Purkinje cell (primary cell): ENCODE measurements around the gene RAMP2. TPM values are rescaled to one million over a fixed set of nuclear protein-coding genes. Genes with fewer than 3 reads are reported as not detected.

ENCODE experiments used
- polyA plus RNA-seq: library from polyadenylated mRNA; unstranded; fragments of >200 nt; fragmentation: Nextera tagmentation; gene quantifications from 2 replicates; pipeline ENCODE4 v1.2.1, GENCODE V29; 2014

Gene RAMP2, protein sequence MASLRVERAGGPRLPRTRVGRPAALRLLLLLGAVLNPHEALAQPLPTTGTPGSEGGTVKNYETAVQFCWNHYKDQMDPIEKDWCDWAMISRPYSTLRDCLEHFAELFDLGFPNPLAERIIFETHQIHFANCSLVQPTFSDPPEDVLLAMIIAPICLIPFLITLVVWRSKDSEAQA
- 0.64 TPM in 1 of 2 replicates, not detected in the other for polyA plus RNA-seq

DNA sequence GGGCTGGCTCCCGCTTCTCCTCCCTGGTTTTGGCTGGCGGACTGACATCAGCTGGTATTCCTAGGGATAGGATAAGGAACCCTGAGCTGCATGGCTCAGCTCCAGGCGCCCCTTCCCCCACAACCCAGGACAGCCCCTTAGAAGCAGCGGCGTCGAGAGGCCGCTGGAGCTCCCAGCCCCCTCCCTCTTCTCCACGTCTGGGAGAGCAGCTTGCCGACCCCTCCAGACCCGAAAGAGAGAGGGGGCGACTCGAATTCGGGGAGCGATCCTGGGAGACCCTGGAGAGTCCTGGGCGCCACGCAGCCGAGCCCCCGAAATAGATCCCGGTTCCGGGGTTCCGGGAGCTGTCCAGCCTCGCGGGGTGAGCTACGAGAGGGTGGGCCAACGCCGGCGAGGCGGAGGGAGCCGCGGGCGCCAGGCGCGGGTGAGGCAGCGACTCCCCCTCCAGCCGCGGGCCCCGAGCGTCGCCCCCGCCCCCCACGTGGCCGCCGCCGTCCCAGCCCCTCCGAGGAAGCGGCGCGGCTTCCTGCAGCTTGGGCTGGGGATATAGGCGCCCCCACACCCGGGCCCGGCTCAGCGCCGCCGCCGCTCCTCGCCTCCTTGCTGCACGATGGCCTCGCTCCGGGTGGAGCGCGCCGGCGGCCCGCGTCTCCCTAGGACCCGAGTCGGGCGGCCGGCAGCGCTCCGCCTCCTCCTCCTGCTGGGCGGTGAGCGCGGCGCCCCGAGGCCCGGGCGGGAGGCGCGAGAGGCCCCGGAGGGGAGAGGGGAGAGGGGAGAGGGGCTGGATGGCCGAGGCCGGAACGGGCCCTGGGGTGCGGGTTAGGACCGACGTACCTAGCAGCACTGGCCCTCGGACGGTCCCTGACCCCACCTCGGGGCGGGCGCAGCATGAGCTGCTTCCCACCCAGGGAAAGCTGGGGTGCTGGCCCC is at the start of gene RAMP2:
Gene RAMP2, plus strand, starts transcription at position 576 of the 930 bp plus-strand sequence. Its CDS starts 35 bp downstream, at position 611.

DNA sequence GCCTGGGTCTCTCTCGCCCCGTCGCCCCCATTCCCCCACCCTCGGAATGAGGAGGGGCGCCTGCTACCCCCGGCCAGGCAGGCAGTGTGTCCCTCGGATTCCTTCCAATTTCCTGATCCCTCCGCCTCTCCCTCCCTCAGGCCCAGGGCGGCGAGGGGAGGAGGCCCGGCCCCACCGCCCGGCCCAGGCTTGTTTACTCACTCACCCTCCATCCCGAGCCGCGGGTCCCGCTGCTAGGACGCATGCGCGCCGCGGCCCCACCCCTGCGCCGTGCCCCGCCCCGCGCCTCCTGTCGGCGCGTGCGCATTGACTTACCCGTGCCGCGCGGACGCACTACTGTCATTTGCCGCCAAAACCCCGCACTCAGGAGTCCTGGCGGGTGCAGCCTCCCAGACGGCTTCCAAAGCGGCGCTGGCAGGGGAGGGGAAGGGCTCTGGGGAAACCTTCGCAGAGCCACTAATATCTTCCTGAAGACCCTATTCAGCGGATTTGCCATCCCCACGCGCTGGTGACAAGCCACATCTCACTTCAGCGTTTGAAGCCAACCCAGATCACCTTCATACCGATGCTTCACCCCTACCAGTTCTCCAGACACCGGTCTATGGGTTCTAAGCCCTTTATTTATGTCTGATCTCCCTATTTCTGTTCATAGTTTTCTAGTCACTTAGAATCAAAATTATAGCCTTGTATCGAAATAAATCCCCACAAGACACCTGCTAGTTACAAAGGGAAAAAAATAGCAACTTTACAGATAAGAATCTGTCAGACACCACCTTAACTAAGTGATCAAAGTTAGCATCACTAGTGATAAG is 16.0 kb upstream of the RAMP2 start, which contains the start of gene EZH1:
Gene EZH1, minus strand, starts transcription at position 235 of the 812 bp plus-strand sequence. CDS start 16,099 bp downstream, outside the sequence.

DNA sequence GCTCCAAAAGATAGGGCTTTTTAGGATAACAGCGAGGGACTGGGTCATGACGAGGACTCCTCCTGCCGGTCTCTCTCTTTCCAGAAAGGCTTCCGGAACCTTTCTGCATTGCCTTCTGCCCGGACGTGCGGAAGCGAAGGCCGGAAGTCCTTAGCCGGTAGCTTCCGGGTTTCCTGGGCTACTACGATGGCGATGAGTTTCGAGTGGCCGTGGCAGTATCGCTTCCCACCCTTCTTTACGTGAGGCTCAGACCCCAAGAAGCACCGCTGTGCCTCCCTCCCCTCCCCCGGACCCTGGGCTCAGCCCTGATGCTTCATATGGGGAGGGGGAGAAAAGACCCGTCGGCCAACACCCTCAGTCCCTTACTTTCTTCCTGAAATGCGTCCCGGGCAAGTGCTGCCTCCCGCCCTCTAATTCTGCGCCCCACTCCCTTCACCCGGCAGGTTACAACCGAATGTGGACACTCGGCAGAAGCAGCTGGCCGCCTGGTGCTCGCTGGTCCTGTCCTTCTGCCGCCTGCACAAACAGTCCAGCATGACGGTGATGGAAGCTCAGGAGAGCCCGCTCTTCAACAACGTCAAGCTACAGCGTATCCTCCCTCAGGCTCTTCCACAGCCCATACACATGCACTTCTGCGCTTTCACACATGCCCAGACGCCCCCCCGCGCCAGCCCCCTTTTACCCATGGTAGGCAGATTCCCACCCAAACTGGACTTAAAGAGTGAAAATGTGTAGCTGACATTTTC is 12.4 kb downstream of the RAMP2 start, which contains the start of gene VPS25:
Gene VPS25, plus strand, starts transcription at position 160 of the 746 bp plus-strand sequence. Its CDS starts 27 bp downstream, at position 187.

DNA sequence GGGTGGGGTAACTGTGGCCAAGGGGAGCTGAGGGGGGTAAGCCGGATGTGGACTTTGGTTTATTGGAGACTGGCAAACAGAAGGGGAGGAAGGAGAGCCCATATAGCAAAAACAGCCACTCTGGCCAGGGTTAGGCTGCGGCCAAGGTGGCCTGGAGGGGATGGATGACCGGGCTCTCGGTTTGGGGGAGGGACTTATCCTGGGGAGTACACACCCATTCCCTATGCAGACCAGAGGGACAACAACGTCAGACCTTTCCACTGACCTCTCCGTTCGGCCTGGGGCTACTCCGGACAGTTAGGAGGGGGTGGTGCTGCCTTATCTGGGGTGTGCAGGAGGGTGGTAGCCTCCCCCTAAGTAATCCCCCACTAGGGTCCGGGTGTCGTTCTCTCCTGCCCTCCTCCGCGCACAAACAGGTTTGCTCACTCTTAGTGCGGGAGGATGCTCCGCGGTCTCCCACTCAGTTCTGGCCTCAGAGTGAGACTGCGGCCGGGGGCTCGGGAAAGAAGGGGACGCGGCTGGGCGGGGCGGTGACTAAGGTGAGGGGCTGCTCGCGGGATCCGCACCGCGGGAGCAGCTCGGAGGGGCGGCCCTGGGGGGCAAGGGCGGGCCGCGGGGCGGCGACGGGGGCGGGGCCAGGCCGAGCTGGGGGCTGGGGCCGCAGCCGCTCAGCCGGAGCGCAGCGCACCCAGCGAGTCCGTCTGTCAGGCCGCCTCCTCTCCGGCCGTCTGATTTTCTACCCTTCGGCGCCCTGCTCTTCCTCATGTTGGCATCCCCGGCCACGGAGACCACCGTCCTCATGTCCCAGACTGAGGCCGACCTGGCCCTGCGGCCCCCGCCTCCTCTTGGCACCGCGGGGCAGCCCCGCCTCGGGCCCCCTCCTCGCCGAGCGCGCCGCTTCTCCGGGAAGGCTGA is 19.2 kb downstream of the RAMP2 start, which contains the start of gene WNK4:
Gene WNK4, plus strand, starts transcription at position 675 of the 915 bp plus-strand sequence. Its CDS starts 89 bp downstream, at position 764.

DNA sequence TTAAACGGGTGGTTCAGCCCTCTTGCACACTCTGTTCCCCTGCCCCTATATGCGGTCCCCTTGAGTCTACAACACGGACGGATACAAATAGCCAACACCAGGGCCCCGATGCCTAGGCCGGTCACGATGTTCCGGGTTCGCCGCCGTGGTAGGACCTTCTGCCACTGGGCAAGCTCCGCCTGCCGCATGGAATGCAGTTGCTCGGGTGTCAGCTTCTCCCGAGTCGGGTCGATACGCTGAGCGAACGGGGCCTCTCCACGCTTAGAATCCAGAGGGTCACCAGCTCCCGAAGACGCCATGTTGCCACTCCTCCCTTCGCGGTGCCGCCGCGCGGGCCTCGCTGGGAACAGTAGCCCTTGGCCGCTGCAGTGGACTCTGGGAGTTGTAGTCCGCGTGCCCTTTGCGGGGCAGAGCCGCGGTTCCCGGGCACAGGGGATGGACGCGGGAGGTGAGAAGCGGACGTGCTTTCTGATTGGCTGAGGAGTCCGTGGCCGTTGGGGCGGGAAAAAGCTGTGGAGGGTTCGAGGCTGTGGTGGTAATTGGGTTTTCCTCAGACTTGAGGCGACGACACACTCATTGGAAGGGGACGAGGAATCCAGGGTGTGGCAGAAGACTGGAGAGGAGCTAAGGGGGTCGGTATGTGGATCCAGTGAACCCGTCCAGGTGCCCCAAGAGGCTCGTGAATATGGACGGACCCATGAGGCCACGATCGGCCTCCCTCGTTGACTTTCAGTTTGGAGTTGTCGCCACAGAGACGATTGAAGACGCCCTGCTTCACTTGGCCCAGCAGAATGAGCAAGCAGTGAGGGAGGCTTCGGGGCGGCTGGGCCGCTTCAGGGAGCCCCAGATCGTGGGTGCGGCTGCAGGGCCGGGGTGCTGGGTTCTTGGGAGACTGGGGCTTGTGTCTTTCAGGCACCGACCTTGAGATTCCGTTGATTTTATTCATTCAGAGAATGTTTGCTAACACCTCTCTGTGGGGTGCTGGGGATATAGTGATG is 37.7 kb downstream of the RAMP2 start, which contains the start of the genes CNTD1 and COA3:
Gene CNTD1, plus strand, starts transcription at position 479 of the 998 bp plus-strand sequence. Its CDS starts 207 bp downstream, at position 686.
Gene COA3, minus strand, starts transcription at position 322 of the 998 bp plus-strand sequence. Its CDS starts 23 bp downstream, at position 299.

Other genes starting within 250 kb of the RAMP2 start
- 0.69 TPM in 1 of 2 replicates, not detected in the other for gene NAGLU, start 225.0 kb upstream of the RAMP2 start, polyA plus RNA-seq
- gene HSD17B1, start 208.3 kb upstream of the RAMP2 start, polyA plus RNA-seq, result 0.32 and 0.83 TPM in 2 replicates
- gene COASY, start 199.1 kb upstream of the RAMP2 start, polyA plus RNA-seq, result 11.2 and 11.7 TPM in 2 replicates
- gene MLX, start 194.1 kb upstream of the RAMP2 start, polyA plus RNA-seq, result 28.0 and 29.9 TPM in 2 replicates
- gene PSMC3IP, start 183.5 kb upstream of the RAMP2 start, polyA plus RNA-seq, result 6.4 TPM in 1 of 2 replicates, not detected in the other
- gene RETREG3, start 151.9 kb upstream of the RAMP2 start, polyA plus RNA-seq, result 3.6 and 4.2 TPM in 2 replicates
- gene TUBG1, start 151.5 kb upstream of the RAMP2 start, polyA plus RNA-seq, result 24.6 and 29.5 TPM in 2 replicates
- 15.4 and 23.9 TPM in 2 replicates for gene TUBG2, start 101.9 kb upstream of the RAMP2 start, polyA plus RNA-seq
- gene PLEKHH3, start 84.2 kb upstream of the RAMP2 start, polyA plus RNA-seq, result 0.40 TPM in 1 of 2 replicates, not detected in the other
- 0.48 TPM in 1 of 2 replicates, not detected in the other for gene CCR10, start 79.4 kb upstream of the RAMP2 start, polyA plus RNA-seq
- 6.8 and 11.4 TPM in 2 replicates for gene CNTNAP1, start 78.7 kb upstream of the RAMP2 start, polyA plus RNA-seq
- 49.6 and 72.0 TPM in 2 replicates for gene EZH1, start 16.2 kb upstream of the RAMP2 start, polyA plus RNA-seq
- gene VPS25, start 12.2 kb downstream of the RAMP2 start, polyA plus RNA-seq, result 55.2 and 81.1 TPM in 2 replicates
- 0.20 TPM in 2 replicates for gene WNK4, start 19.4 kb downstream of the RAMP2 start, polyA plus RNA-seq
- gene COA3, start 37.5 kb downstream of the RAMP2 start, polyA plus RNA-seq, result 578 and 642 TPM in 2 replicates
- gene CNTD1, start 37.6 kb downstream of the RAMP2 start, polyA plus RNA-seq, result 2.1 and 4.4 TPM in 2 replicates
- 42.3 and 53.5 TPM in 2 replicates for gene BECN1, start 63.1 kb downstream of the RAMP2 start, polyA plus RNA-seq
- 28.4 and 38.3 TPM in 2 replicates for gene PSME3, start 72.2 kb downstream of the RAMP2 start, polyA plus RNA-seq
- gene AOC2, start 83.4 kb downstream of the RAMP2 start, polyA plus RNA-seq, result 0.22 TPM in 1 of 2 replicates, not detected in the other
- not detected in 2 replicates for gene AOC3, start 90.0 kb downstream of the RAMP2 start, polyA plus RNA-seq
- gene G6PC1, start 139.6 kb downstream of the RAMP2 start, polyA plus RNA-seq, result not detected in 2 replicates
- 51.6 and 63.8 TPM in 2 replicates for gene AARSD1, start 203.2 kb downstream of the RAMP2 start, polyA plus RNA-seq
- 0.23 TPM in 1 of 2 replicates, not detected in the other for gene PTGES3L, start 218.9 kb downstream of the RAMP2 start, polyA plus RNA-seq
- 13.3 and 14.2 TPM in 2 replicates for gene RUNDC1, start 219.3 kb downstream of the RAMP2 start, polyA plus RNA-seq
- 857 and 976 TPM in 2 replicates for gene RPL27, start 237.2 kb downstream of the RAMP2 start, polyA plus RNA-seq
- not detected in 2 replicates for gene IFI35, start 245.6 kb downstream of the RAMP2 start, polyA plus RNA-seq